Measurements from ENCODE around the gene UBAC1. TPM values are rescaled to one million over a fixed set of nuclear protein-coding genes. Genes with fewer than 3 reads are reported as not detected.
"Not testable (repeated sequence)": the region's sequence is repeated elsewhere in the genome, so short reads cannot be mapped to it uniquely, and the experiment has no call there.

UBAC1 gene
- polyA plus RNA-seq, 1 donor from 2014 or later = 19.5 TPM

DNA sequence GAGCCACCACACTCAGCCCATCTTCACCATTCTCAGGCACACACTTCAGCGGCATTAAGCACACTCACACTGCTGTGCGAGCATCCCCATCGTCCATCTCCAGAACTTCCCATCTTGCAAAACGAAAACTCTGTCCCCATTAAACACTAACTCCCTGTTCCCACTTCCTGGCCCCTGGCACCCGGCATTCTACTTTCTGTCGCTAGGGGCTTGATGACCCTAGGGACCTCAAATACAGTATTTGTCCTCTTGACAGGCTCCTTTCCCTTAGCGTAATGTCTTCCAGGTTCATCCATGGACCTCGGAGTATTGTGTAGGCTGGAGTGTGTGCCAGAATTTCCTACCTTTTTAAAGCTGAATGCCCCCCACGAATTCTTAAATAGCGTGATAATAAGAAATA lies 14.7 kb upstream of the UBAC1 start:
- Mint-ChIP-seq H3K9me3 (no peaks in the 10 kb centered on the region), H3K4me3 (no peak overlapping the region), H3K36me3 (no peaks in the 10 kb centered on the region), H3K4me1 (peaks cover 0 to 4% (median 3%) of the 10 kb centered on the region in 3 donors), H3K27ac (peak overlapping the region in 1 of 3 donors; percentile 82), H3K27me3 (peaks cover 9% of the 10 kb centered on the region)

DNA sequence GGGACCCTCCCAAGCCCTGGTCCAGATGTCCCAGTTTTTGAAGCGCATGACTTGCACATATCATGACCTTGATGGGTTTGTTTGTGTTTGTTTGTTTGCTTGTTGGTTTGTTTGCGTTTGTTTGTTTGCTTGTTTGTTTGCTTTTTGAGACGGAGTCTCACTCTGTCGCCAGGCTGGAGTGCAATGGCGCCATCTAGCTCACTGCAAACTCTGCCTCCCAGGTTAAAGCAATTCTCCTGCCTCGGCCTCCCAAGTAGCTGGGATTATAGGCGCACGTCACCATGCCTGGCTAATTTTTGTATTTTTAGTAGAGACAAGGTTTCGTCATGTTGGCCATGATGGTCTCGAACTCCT lies 13.0 kb upstream of the UBAC1 start:
- no peaks in the 10 kb centered on the region for H3K9me3 Mint-ChIP-seq
- peaks cover 6% of the 10 kb centered on the region for H3K27me3 Mint-ChIP-seq
- no peaks in the 10 kb centered on the region for H3K36me3 Mint-ChIP-seq
- H3K4me3 Mint-ChIP-seq = no peak overlapping the region
- H3K4me1 Mint-ChIP-seq = peaks cover 0 to 3% (median 3%) of the 10 kb centered on the region in 3 donors
- H3K27ac Mint-ChIP-seq = no peak overlapping the region

DNA sequence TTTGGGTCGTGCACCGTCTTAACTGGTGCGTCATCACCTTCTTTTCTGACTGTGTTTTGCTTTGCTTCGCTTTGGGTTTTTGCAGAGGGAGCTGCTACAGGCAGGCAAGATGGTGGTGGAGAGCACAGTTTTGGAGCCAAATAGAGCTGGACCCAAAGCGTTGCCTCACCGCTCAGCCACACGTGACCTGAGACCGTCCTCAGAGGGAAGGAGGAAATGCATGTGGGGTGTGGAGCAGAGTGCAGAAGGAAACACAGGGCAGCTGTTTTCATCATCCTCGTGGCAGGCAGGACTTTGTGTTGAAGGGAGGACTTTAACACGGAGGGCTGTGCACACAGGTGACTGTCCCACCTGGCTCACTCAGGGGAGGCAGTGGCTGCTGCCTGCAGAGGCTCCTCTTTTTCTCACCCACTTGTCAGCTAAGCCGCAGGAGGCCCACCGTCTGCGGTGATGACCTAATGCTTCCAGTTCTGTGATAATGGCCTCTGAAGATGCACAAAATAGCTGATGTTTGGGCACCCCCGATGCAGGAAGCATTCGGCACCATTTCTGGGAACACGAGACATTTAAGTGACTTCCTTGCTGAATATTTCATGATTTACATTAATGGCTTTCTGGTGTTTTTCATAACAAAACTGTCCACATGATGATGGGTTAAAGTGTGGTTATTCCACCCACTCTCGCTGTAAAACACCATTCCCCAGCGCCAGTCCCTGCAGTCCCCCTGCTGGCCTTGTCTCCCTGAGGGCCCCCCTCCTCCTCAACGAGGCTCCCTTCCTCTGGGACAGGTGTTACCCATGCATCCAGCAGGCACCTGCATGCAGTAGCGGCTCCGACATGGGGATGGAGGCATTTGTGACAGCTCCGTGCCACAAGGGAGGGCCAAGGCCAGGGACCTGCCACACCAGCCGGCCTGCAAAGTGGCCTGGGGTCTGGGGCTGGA lies 12.4 kb upstream of the UBAC1 start:
- H3K27me3 Mint-ChIP-seq = peaks cover 6% of the 10 kb centered on the region
- no peak overlapping the region for H3K4me3 Mint-ChIP-seq
- no peaks in the 10 kb centered on the region for H3K36me3 Mint-ChIP-seq
- H3K27ac Mint-ChIP-seq = no peak overlapping the region
- H3K4me1 Mint-ChIP-seq = peaks cover 0 to 1% (median 0%) of the 10 kb centered on the region in 3 donors
- no peaks in the 10 kb centered on the region for H3K9me3 Mint-ChIP-seq

DNA sequence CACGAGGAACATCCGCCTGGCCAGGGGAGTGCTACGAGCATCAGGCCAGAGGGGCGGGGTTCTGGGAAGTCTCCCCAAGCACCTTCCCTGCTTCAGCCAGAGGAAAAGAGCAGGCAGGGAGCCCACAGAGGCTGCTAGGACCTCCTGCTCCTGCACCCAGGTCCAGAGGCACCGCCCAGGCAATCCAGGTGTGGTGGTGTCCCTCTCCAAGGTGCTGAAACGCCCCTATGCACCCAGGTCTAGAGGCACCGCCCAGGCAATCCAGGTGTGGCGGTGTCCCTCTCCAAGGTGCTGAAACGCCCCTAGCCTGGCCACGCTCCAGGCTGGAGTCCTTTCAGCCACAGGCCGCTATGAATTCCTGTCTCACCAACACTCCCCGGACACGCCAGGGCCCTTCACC lies 10.7 kb upstream of the UBAC1 start:
- Mint-ChIP-seq H3K27me3 (peaks cover 11% of the 10 kb centered on the region), H3K4me1 (peaks cover 0 to 7% (median 6%) of the 10 kb centered on the region in 3 donors), H3K27ac (no peak overlapping the region), H3K4me3 (no peak overlapping the region), H3K36me3 (no peaks in the 10 kb centered on the region), H3K9me3 (no peaks in the 10 kb centered on the region)

DNA sequence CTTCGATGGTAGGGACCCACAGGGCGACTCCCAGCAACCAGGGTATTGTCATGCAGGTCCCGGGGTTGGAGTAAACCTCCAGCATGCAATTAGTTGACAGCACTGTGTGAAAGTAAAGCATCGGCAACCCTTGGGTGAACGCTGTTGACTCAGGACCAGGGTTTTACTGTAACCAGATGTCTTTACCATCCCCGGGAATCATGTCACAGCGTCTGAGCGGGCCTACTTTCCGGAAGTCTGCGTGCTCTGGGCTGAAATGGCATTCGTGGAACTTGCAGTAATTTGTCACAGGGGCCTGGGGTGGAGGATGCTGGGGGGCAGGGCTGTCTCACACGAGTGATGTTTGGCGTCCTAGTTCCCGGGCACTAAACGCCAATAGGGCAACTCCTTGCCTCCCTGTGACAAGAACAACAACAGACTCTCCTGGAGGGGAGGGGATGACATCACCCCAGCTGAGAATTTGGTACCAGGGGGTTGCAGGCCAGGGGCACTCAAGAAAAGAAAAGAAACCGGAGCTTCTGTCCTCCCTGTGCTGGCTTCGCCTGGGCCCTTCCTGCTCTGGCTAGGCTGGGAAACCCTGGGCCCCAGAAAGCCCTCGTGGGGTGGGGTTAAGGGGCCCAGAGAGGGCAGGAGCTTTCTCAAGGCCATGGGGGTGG lies 10.1 kb upstream of the UBAC1 start:
- Mint-ChIP-seq H3K9me3 (no peaks in the 10 kb centered on the region), H3K27ac (no peak overlapping the region), H3K27me3 (peaks cover 8% of the 10 kb centered on the region), H3K36me3 (no peaks in the 10 kb centered on the region), H3K4me3 (no peak overlapping the region), H3K4me1 (peaks cover 0 to 7% (median 6%) of the 10 kb centered on the region in 3 donors)

DNA sequence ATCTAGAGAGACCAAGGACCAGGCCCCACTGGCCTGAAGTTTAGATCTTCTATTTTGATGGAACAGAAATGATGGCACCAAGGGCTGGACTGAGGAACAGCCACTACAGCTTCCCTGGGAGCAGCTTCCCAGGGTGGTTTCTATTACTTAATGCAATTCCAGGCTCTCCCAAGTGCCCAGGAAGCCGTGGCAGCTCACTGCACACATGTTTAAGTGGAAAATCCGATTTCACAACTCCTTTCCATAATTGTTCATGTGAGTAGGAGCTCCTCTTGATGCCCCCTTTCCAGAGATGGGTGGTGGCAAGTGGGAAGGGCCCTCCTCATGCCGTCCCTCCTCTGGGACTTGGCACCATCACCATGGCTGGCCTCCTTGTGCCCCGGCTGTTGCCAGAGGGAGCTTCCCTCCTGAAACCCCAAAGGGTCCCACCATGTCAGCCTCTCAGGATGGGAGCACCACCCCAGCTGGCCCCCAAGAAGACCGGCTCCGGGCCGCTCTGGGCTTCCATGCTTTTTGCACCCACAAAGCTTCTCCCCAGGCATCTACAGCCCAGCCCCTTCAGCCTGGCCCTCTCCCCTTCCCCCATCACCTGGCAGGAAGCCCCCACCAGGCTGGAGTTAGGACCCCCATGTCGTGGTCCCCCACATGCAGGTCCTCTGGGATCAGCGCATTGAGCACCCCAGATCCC lies 9.1 kb upstream of the UBAC1 start:
- Mint-ChIP-seq H3K4me3 (no peak overlapping the region), H3K27ac (no peak overlapping the region), H3K27me3 (peaks cover 4% of the 10 kb centered on the region), H3K36me3 (no peaks in the 10 kb centered on the region), H3K4me1 (peaks cover 0 to 6% (median 6%) of the 10 kb centered on the region in 3 donors), H3K9me3 (no peaks in the 10 kb centered on the region)

DNA sequence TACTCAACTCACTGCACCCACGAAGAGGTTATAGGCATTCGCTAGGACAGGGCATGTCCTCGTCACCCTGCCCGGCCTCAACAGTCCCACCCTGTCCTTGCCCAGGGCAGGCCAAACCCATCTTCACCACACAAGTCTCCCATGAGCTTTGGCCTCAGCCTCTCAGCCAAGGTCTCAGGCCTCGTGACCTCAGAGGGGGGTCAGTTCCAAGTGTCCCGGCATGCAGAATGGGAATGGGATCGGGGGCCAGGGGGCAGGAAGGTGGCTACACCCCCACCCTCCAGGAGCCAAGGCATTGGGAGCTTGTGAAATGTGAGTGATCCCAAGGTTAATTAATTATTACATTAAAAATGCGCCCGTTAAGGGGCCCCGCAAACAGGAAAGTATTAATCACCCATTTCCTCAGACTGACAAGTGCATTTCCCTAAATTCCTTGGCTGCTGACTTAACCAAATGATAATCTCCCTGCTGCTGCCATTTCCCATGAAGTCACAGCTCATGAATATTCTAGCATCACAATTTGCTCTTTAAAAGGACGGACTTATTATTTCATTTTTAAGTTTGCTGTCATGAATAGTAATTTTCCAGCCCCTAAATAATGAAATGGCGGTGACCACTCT lies 8.0 kb upstream of the UBAC1 start:
- peaks cover 4% of the 10 kb centered on the region for H3K27me3 Mint-ChIP-seq
- no peak overlapping the region for H3K27ac Mint-ChIP-seq
- H3K4me3 Mint-ChIP-seq = peak overlapping the region in 1 of 4 donors; percentile 16
- H3K9me3 Mint-ChIP-seq = no peaks in the 10 kb centered on the region
- H3K4me1 Mint-ChIP-seq = peaks cover 0 to 6% (median 6%) of the 10 kb centered on the region in 3 donors
- no peaks in the 10 kb centered on the region for H3K36me3 Mint-ChIP-seq

DNA sequence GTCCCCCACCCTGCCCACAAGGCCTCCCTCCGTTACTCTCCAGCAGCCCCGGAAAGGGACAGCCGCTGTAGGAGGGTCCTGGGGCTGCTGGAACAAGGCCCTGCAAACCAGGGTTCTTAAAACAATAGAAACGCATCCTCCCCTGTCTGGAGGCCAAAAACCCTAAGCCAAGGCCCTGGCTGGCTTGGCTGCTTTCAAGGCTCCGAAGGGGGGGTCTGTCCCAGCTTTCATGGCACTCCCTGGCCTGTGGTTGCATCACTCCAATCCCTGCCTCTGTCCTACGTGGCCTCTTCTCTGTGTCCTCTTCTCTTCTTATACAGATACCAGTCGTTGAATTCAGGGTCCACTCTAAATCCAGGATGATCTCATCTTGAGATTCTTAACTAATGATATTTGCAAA lies 7.4 kb upstream of the UBAC1 start:
- Mint-ChIP-seq H3K9me3 (no peaks in the 10 kb centered on the region), H3K36me3 (no peaks in the 10 kb centered on the region), H3K4me3 (peak overlapping the region in 1 of 4 donors; percentile 16), H3K27ac (no peak overlapping the region), H3K27me3 (peaks cover 6% of the 10 kb centered on the region), H3K4me1 (peaks cover 0 to 6% (median 6%) of the 10 kb centered on the region in 3 donors)

DNA sequence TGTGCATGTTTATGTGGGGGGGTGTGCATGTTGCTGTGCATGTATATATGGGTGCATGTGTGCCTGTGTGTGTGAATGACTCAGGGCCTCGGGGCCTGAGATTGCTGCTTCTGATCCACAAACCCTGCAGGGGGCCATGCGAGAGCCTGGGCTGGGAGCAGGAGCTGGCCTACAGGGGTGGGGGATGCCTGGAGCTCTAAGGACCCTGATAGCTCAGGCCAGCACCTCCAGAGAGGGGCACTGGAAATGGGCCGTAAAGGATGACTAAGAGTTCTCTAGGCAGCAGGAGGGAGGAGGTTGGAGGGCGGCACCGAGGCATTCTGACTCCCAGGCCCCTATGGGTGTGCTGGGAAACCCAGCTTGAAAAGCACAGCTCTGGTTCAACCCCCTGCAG lies 6.9 kb upstream of the UBAC1 start:
- H3K27me3 Mint-ChIP-seq = peaks cover 6% of the 10 kb centered on the region
- H3K27ac Mint-ChIP-seq = peak overlapping the region in 2 of 3 donors; percentile 25 to 30
- no peaks in the 10 kb centered on the region for H3K36me3 Mint-ChIP-seq
- H3K4me1 Mint-ChIP-seq = peaks cover 0 to 6% (median 6%) of the 10 kb centered on the region in 3 donors
- H3K9me3 Mint-ChIP-seq = no peaks in the 10 kb centered on the region
- H3K4me3 Mint-ChIP-seq = no peak overlapping the region

DNA sequence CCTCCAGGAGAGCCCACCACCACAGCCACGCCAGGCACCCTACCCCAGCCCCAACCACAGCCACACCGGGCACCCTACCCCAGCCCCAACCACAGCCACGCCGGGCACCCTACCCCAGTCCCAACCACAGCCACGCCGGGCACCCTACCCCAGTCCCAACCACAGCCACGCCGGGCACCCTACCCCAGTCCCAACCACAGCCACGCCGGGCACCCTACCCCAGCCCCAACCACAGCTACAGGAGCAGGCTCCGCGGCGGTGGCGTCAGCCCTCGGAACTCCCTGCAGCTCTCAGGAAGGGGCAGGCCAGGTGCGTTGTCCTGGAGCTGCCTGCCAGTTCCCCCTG lies 5.7 kb upstream of the UBAC1 start:
- H3K27ac Mint-ChIP-seq, H3K4me1 Mint-ChIP-seq, H3K4me3 Mint-ChIP-seq, H3K36me3 Mint-ChIP-seq, H3K27me3 Mint-ChIP-seq, H3K9me3 Mint-ChIP-seq: not testable (repeated sequence)

DNA sequence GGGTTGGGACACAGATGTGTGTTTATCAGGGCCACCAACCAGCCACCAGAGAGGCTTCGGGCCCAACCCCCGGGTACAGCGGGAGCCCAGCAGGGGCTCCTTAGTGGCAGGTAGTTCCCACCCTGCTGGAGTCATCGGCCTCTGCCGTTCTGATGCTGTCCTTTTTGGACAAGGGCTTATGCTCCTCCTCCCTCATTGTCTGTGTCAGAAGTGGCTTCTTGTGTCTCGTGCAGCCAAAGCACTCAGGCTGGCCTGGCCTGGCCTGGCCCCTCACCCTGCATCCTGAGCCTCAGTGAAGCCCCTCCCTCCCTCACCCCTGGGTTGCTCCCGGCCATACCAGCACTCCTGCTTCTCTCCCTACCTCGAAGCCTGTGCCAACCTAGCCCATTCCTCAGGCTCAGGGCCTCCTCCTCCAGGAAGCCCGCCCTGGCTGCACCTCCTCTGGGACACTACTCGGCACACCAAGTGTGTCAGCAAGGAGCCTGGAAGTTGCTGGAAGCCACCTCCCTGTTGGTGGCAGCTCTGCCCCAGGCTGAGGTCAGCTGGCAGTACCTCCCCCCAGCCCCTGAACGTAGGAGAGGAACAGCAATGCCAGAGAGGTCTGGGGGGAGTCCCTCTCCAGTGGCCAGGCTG lies 4.1 kb upstream of the UBAC1 start:
- peaks cover 5 to 11% (median 10%) of the 10 kb centered on the region in 3 donors for H3K4me1 Mint-ChIP-seq
- H3K27ac Mint-ChIP-seq = peak overlapping the region in 1 of 3 donors; percentile 23
- H3K4me3 Mint-ChIP-seq = peak overlapping the region in 1 of 4 donors; percentile 41
- H3K27me3 Mint-ChIP-seq = peaks cover 6% of the 10 kb centered on the region
- no peaks in the 10 kb centered on the region for H3K36me3 Mint-ChIP-seq
- H3K9me3 Mint-ChIP-seq = no peaks in the 10 kb centered on the region

DNA sequence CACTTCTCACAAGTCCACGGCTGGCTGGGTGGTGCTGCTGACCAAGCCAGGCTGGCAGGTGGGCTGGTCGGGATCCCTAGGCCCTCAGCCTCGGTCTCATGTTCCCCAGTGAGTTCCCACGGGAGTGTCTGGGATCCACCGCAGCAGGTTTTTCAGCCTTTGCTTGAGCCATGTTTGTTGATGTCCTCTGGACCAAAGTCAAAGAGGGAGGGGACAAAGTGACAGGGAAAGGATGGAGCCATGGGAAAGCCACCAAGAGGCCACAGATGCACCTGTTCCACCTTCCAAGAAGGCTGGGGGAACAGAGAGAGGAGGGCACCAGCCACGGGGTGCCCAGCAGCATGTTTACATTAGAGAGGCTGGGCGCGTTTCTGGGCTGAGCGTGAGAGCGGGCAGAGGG lies 2.8 kb upstream of the UBAC1 start:
- peak overlapping the region in 1 of 4 donors; percentile 41 for H3K4me3 Mint-ChIP-seq
- H3K27me3 Mint-ChIP-seq = peaks cover 6% of the 10 kb centered on the region
- H3K9me3 Mint-ChIP-seq = no peaks in the 10 kb centered on the region
- H3K36me3 Mint-ChIP-seq = no peaks in the 10 kb centered on the region
- H3K27ac Mint-ChIP-seq = peak overlapping the region in 1 of 3 donors; percentile 70
- H3K4me1 Mint-ChIP-seq = peaks cover 11 to 16% (median 16%) of the 10 kb centered on the region in 3 donors

DNA sequence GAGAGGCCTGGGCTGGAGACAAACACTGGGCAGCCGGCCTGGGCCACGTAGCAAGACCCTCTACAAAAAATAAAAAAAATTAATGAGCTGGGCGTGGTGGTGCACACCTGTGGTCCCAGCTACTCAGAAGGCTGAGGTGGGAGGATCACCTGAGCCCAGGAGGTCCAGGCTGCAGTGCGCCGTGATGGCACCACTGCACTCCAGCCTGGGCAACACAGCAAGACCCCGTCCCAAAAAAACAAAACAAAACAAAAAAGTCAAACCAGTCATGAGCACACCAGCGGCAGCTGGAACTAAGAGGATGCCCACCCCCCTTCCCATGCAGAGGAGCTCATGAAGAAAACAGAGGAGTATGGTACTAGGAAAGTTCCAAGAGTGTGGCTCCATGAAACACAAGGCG lies 2.2 kb upstream of the UBAC1 start:
- Mint-ChIP-seq H3K4me1 (peaks cover 11 to 16% (median 16%) of the 10 kb centered on the region in 3 donors), H3K36me3 (no peaks in the 10 kb centered on the region), H3K4me3 (peak overlapping the region in 2 of 4 donors; percentile 16 to 41), H3K9me3 (no peaks in the 10 kb centered on the region), H3K27me3 (peaks cover 6% of the 10 kb centered on the region), H3K27ac (peak overlapping the region in 1 of 3 donors; percentile 70)

DNA sequence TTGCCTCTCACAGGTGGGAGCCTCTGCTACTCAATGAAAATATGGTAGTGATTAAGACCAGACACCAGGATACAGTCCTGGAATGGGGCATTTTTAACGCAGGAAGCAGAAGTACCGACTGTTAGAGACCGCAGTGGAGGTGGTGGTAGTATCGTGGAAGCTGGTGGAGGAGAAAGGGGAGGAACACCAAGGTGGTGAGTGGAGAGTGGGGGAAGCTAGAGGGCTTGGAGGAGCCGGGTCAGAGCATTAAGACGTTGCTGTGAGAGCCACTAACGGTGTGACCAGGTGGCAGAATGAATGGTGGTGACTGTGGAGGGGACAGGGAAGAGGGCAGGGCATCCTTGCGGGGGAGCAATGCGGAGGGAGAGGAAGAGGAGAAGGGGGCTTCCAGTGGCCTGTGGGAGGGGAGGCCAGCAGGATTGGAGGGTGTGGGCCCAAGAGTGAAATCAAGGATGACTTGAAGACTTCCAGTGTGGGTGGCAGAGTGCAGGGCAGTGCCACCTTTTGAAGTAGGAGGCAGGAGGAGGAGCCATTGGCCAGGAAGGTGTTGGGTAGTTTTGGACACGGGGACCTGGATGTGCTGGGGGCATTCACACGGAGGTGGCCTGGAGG lies 1.6 kb upstream of the UBAC1 start:
- H3K27ac Mint-ChIP-seq = peak overlapping the region in 2 of 3 donors; percentile 59 to 70
- peaks cover 6% of the 10 kb centered on the region for H3K27me3 Mint-ChIP-seq
- H3K4me3 Mint-ChIP-seq = peak overlapping the region in 3 of 4 donors; percentile 34 to 62 (median 55)
- H3K36me3 Mint-ChIP-seq = no peaks in the 10 kb centered on the region
- H3K4me1 Mint-ChIP-seq = peaks cover 11 to 15% (median 15%) of the 10 kb centered on the region in 3 donors
- no peaks in the 10 kb centered on the region for H3K9me3 Mint-ChIP-seq
